HG03175 (cell line): Measurements from ENCODE around the gene LRP1B.

ENCODE experiments used
- ATAC-seq: cut with Tn5 transposase; IDR thresholded peaks from one replicate; pipeline ENCODE4 v1.9.1; 2021; ENCODE audit warnings: mild to moderate bottlenecking, moderate library complexity; ENCODE audit not compliant: unreplicated experiment

LRP1B gene

DNA sequence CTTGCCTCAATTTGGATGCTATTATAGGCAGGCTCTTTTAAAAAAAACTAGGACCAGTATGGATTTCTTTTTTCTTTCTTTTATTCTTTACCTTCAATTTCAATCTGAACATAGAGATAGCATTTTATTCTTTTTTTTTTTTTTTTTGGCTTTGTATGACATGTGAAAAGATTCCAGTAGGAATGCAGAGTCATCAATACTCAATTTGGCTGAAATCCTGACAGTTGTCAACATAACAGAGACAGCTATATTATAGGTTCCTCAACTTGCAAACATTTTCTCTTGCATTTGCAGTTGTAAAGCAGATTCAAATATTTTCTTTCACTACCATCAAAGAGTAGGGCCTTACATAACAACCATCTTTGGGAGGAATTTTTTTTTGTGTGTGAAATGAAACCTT, 334.4 kb downstream of the LRP1B start:
- no peak for ATAC-seq

DNA sequence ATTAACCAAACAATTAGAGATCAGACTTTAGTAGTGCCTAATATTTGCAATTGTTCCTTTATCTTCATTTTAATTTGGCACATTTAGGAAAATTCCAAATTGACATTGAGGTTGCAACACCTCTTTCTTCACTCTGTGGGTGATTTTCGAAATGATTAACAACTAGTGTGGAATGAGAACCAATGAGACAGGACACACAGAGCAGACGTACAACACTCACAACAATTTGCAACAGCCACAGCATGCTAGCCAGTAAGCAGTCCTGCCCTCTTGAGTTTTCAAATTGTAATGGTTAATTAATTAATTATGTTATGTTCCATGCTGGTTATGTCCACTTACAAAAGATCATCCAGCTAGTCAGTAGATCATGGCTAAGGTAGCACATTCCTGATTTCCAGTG, 339.3 kb downstream of the LRP1B start:
- no peak for ATAC-seq

DNA sequence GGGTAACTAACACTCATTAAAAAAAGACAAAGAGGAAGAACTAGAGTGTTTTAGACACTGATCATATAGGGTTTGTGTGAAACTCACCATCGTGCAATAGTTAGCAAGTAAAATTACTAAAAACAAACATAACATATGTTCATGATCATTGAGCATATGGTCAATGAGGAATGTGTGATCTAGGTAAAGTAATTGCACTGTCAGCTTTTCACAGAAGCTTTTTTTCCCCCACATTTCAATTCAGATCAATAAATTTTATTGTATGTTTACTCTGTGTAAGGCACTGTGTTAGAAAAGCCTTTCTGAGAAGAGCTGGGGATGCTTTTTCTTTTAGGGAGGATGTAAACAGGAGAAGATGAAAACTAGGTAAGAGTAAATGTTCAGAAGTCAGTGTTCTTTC, 348.2 kb downstream of the LRP1B start:
- no peak for ATAC-seq

DNA sequence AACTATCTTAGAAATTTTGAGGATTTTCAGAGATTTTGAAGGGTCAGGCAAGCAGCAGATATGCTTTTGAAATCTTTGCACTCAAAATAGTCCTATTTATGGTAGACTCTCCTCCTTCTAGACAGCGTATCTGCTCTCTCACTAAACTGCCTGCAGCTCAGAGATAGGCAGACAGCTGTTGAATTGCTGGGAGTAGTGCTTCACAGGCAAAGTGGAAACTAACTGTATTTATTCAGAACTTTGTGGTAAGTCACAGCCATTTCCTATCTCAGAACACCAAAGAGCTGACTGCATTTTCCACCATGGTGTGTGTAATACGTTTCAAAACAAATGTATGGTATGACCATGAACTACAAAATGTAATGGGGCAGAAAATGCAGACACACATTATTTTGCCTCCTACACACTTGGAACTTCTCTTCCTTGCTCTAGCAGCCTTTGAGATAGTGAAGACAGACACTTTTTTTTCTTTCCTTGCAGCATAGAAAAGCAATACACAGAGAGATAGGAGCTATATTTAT, 352.4 kb downstream of the LRP1B start:
- ATAC-seq = no peak

DNA sequence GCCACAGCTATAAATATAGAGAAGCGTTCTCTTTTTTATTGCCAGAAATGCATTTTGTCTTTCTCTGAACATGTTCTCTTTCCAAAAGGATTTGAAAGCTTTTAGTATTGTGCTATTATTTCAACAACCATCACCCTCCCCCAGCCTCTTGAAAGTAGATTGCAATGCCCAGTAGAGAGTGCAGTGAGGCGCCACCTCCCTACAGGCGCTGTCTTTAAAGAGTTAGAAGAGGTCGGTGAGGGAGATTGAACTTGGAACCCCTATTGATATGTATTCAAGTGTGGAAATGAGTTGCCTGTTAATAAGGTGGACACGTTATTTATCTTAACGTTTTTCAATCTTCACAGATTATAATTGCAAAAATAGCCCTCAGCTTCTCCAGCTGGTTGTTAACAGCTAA, 360.3 kb downstream of the LRP1B start:
- ATAC-seq = no peak

DNA sequence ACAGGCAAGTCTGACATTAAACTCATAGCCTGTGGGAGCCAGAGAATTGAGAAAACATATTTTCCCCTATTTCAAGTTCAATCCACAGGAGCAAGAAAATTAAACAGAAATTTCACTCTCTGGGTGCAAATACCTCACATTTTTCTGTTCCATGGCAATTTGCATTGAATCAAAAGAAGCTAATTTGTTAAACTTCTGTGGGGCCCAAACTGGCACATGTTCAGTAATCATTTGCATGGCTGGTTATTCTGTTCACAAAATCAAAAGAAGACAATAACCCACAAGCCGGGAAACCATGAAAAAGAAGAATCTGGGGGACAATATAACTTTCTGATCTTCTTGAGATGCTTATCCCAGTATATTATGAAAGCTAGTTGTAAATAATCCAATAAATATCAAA, 363.1 kb downstream of the LRP1B start:
- no peak for ATAC-seq

DNA sequence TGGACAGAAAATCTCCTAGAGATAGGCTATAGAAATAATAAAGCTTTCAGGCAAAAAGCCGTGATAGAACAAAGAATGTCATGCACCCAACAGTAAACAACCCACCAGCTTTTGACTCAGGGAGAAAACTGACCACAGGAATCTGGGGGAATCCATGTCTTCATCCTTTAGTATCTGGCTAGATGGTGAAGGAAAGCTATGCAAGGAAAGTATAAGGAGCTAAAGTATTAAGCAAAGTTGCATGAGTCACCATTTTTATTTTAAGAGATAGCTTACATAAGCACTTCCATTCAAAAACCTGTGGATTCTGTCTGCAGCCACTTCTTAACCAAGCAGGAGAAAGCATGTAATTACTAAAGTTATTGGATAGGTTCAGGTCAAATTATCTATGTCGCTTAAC, 363.8 kb downstream of the LRP1B start:
- no peak for ATAC-seq

DNA sequence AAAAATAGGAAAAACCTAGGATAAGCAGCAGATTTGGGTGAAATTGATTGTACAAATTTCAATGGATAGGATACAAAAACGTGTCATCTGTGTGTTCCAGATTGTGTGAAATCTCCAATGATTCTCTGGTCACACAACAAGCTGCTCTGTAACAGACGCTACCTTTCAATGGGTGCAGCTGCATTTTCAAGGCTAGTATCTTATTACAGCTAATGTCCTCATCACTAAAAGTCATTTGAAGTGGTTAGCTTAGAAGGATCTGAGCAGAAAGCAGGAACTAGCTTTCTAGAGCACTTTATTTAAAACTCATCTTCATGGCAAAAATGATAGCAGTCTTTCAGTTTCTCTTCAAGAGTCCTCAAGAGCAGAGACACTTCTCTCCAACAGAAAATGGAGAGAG, 364.6 kb downstream of the LRP1B start:
- ATAC-seq = no peak

DNA sequence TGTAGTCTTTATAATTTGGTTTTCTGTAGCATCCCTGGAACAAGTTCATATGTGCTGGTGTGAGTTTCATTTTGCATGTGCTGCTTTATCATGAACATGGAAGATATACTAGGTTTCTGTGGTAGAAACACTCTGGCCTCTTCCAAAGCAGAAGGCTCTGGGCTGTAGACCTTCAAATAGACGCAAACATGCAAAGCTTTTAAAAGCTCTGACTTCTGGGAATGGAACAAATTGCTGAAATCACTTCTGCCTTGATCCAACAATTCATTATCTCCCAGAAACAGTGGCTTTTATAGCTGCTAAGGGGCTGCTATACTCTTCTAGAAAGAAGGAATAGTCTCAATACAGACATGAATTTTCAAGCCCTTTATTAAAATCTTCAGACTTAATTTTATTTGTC, 382.2 kb downstream of the LRP1B start:
- ATAC-seq = no peak

DNA sequence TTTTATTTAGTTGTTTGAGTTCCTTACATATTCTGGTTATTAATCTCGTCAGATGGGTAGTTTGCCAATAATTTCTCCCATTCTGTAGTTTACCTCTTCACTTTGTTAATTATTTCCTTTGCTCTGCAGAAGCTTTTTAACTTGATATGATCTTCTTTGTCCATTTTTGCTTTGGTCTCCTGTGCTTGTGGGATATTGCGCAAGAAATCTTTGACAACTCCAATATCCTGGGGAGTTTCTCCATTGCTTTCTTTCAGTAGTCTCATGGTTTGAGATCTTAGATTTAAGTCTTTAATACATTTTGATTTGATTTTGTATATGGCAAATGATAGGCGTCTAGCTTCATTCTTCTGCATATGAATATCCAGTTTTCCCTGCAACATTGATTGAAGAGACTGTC, 389.2 kb downstream of the LRP1B start:
- no peak for ATAC-seq

DNA sequence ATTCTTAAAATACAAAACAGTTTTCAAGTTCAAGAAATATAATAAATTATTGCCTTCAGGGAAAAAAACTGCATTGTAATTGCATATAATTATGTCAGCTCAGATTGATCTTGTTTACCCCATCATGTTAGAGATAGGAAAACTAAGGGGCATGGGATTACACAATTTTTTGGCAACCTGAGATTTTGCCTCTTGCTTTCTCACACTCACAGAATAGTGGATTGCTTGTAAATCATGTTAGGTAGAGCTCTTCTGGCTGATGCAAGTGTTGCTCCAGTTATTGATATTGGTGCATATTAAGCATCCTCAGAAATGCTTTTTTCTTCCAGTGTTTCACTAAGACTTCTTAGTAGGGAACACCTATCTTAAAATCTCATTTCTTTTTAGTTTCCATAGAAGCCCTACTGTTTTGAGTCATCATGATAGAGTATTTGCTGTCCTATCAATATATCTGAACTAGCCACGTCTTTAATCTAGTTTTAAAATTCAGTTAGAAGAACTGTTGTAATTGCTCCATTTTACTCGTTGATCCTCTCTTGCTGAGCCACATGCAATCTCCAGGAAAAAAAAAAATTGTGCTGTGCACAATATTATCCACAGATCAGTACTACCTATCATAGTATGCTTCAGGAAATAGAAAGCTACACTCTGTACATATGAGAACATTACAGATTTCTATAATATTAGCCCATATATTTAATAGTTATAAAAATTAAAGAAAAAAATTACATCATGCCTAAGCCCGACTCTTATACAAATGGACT, 393.1 kb downstream of the LRP1B start:
- no peak for ATAC-seq

DNA sequence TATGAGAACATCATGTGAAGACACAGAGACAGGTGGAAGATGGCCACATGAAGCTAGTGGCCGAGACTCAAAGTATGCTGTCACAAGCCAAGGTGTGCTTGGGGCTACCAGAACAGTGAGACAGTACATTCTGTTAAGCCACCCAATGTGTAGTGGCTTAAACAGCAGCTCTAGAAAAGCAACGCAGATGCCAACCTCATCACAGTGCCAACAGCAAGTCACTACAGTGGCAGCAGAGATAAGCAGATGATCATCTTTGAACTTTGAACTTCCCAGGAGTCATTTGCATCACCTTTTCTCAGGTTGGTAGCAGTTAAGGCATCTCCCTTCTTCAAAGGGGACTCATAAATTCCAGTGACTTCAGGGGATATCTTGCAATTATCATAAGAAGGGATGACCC, 394.4 kb downstream of the LRP1B start:
- no peak for ATAC-seq

DNA sequence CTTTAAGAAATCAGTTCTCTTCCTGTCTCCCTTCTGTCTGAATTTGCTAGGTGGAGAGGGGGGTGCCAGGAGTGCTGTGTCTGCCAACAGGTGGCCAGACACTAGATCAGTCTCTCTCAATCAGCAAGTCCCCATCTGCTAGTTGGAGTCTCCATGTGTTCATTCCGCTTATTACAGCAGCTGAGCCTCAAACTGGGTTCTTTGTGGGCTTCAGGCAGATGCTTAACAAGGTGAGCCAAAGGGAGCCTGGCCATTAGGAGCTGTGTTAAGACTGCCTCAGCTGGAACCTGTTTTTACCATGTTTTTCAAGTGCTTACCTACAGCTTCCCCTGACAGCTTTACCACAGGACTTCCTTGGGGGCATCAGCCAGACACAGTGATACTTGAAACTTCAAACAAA, 401.9 kb downstream of the LRP1B start:
- no peak for ATAC-seq

DNA sequence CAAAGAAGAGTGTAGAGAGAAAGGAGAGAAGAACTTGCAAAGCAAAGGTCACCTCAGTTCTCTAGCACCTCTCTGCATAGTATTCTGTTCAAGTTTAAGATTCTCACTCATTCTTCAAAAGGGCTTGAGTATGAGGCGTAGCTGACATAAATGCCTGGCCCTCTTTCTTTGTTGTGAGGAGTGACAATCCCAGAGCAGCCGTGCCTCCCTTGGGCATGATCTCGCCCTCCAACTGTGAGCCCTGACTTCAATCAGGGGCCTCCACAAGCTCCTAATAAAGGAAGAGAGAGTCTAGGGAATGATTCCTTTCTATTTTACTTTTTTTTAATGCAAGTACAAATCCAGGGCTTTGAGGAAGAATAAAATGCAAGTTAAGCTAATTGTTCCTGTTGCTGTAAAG, 402.7 kb downstream of the LRP1B start:
- no peak for ATAC-seq

DNA sequence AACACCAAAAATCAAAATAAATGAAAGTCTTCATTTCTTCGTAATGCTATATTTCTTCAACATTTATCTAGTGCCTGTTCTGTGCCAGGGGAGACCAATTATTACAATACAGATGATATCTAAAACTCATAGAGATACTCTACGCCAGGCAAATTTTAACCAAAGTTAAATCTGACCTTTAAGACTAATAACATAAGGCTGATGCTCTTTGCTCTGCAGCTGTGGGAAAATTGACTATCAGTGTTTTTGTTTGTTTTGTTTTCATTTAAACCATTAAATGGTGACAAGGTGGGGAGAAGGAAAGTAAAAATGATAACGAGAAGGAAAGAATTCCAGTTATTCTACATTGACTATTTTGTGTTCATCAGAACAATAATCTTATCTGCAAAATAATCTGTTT, 406.4 kb downstream of the LRP1B start:
- no peak for ATAC-seq

DNA sequence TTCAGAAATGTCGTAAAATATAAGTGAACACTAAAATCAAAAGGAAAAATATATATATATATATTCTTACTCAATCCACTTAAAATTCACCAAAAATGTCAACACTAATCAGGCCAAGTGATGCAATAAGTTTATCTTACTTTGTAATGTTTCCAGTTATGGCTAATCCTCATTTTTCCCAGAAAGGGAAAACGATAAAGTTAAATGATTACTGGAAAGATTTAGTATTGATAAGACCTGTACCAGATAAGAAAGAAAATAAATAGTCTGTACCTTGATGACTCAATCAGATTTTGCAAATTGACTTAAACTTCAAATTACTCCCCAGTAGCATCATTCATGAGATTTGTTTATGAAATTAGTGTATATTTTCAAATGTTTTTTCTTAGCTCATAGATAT, 407.0 kb downstream of the LRP1B start:
- no peak for ATAC-seq

DNA sequence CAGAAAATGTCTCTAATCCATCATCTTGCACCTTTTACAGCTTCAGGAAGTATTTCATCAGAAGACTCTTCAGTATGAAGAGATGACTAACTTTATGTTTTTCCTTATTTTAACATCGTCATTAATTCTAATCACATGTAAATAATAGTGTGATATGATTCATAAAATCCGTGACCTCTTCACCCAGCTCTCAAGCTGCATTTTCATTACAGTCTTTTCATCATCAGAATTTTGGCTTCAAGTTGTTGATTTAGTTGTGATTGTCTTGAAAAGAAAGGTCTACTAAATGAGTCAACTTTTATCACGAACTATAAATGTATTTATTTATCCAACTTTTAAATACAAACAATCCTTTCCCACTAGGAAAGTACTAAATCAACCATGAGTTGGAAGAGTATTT, 410.3 kb downstream of the LRP1B start:
- ATAC-seq = no peak

DNA sequence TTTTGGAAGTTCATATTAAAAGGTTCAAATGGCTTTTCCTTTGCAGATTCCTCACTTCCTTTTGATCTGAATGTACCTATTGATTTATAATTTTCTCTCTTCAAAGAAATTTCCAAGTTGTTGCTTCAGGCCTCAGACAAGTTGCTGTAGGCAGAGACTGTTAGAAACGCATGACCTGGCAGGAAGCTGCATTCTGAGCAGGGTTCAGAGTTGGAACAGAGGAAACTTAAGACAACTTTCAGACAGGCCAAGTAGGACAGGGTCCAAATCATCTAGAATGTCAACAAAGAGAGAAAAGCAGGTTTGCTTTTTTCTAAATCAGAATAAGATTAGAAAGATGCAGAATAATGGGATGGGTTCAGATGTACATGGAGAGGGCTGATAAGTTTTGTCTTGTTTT, 416.3 kb downstream of the LRP1B start:
- no peak for ATAC-seq

DNA sequence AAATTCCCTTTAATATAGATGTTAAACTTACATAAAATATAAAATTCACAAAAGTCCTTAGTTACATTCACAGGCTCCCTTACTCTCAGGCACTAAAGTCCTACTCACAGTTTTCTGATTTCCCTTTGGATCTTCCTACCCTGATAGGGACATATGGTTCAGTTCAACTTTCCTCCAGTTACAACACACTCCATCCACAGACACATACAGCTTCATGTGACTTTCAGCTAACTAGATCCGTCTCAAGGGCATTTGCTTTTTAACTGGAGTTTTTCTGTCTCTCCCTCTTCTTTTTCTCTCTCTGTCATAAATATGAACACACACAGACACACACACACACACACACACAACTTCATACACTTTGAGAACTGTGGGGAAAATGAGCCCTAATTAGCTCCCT, 419.2 kb downstream of the LRP1B start:
- ATAC-seq = no peak

DNA sequence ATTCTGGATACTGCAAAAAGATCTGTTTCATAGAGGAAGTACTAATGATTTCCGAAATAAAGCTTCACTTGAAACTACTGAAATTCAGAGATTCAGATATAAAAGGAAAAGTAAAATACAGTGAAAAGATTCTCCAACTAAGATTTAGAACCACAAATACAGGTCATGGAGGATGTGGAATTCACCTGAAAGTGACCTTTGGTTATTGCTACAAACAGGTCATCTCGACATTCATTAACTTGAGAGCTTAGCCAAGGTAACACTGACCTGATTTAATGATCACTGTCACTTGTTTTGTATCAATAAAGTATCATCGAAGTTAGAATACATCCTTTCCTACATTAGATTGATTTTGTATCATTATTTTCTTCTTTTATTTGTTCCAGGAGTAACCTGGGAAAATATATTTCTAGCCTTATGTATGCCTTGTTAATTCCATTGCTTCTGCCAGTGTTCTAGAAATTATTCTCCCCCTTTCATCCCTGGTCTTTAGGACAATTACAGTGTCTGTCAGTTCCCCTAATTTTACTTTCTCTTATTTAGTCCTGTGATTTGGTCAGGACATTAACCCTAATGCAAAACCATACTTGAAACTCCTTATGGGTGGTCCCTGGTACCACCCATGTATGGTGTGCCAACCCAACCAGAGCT, 420.1 kb downstream of the LRP1B start:
- no peak for ATAC-seq

DNA sequence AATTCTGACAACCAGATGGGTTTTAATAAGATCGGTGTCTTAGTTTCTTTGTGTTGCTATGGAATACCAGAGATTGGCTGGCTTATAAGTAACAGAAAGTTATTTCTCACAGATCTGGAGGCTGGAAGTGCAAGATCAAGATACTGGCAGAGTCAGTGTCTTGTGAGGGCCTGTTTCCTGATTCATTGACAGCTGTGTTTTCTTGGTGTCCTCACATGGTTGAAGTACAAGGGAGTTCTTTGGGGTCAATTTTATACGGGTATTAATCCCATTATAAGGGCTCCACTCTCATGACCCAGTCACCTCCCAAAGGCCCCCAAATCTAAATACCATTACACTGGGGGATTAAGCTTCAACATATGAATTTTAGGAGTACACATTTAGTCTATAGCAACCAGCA, 421.1 kb downstream of the LRP1B start:
- ATAC-seq = no peak

DNA sequence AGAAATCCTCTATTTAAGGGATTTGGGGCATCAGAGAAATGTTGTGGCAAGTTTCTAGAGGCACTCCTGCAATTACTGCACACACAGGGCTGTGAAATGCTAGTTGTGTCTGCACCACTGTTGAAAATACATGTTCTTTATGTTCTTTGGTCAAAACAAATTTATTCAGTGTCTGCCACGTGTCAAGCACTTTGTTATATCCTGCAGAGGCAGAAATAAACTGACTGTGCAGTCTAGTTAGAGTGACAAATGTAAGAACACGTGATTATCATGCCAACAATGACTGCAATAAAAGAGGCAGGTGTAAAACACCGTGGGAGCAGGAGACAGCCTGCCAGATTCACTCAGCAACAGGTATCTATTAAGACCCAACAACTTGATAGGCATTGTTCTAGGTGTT, 423.3 kb downstream of the LRP1B start:
- no peak for ATAC-seq

DNA sequence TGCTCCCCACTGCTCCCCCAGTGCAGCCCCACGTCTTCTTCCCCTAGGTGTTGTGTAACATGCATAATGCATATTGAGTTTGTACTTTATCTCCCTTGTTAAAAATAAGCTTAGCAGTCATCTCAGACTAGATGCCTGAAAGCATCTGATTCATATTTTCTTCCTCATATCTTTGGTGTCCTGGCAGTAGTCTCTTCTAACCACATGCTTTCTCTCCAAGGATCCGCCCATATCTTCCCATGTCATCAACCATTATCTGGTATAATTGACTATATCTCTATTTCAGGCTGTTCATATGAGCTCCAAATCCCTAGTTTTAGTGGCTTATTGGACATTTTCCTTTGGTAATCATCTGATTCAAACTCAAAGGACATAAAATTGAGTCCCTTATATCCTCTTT, 426.3 kb downstream of the LRP1B start:
- ATAC-seq = no peak
